Measurements from ENCODE around the gene MGRN1.

- TF ChIP-seq GATA2 (IDR thresholded peaks at IDR 0.05; ENCODE audit: low read depth, low read length) (no peak), GATA3 (IDR thresholded peaks at IDR 0.05; ENCODE audit: low read depth, low read length) (no peak)
These were observed 14.3 kb upstream of the MGRN1 start for GRCh38 chr16:4610011-4611005.
